HEK293 (cell line): ENCODE results near the gene PAK1.

ENCODE experiments used
- CTCF ChIA-PET: fragments of 350-600 bp; formaldehyde crosslinking; extraction: SDS; loops from one replicate; lab custom pipeline; 2021; ENCODE audit warnings: antibody characterized with exemption; lab: Yijun Ruan, JAX
- POLR2A ChIA-PET: fragments of 300-600 bp; formaldehyde crosslinking; extraction: SDS; loops from one replicate; lab custom pipeline; 2020; ENCODE audit warnings: antibody characterized with exemption, inconsistent platforms; lab: Yijun Ruan, JAX
- H3K27ac ChIP-seq: fragments of 200-500 bp; sonication (Bioruptor generic); 2 replicates; pipeline ENCODE4 v1.5.1; 2014; ENCODE audit warnings: low read depth, low read length, control low read depth, inconsistent platforms; ENCODE audit errors: extremely low read depth
- H3K36me3 ChIP-seq, 2 experiments: fragments of 200-500 bp in 1 of 2; sonication (Bioruptor generic) in 1 of 2; 1 replicate in 1 of 2; 2 replicates in 1 of 2; pipeline ENCODE4 v1.5.1; 2014 to 2017; ENCODE audit warnings: inconsistent platforms in 2 of 2, low read length in 2 of 2; ENCODE audit not compliant: control insufficient read depth in 2 of 2, insufficient read depth in 1 of 2
- H3K4me1 ChIP-seq: fragments of 200-500 bp; sonication (Bioruptor generic); 2 replicates; pipeline ENCODE4 v1.5.1; 2014; ENCODE audit warnings: mild to moderate bottlenecking, low read length, inconsistent platforms; ENCODE audit not compliant: control insufficient read depth, insufficient read depth
- H3K4me3 ChIP-seq: 2 replicates; pipeline ENCODE4 v1.5.1; 2011; ENCODE audit warnings: low read depth, mild to moderate bottlenecking, control low read depth, low read length, moderate library complexity
- H3K9me3 ChIP-seq: fragments of 200-500 bp; sonication (Bioruptor generic); 2 replicates; pipeline ENCODE4 v1.5.1; 2014; ENCODE audit warnings: low read depth, low read length, inconsistent platforms; ENCODE audit not compliant: control insufficient read depth, insufficient read depth
- GLI2 ChIP-seq: fragments of 450-650 bp; formaldehyde crosslinking; IDR thresholded peaks from 2 replicates; pipeline ENCODE4; 2017; ENCODE audit warnings: missing biosample characterization, missing genetic modification characterization, low read depth, borderline replicate concordance
- GLIS1 ChIP-seq: fragments of 450-650 bp; formaldehyde crosslinking; IDR thresholded peaks from 2 replicates; pipeline ENCODE4 v1.5.1; 2016; ENCODE audit warnings: missing biosample characterization, missing genetic modification characterization
- INSM2 ChIP-seq: fragments of 450-650 bp; formaldehyde crosslinking; IDR thresholded peaks from 2 replicates; pipeline ENCODE4 v1.5.1; 2016; ENCODE audit warnings: missing biosample characterization, missing genetic modification characterization
- PATZ1 ChIP-seq: fragments of 450-650 bp; formaldehyde crosslinking; IDR thresholded peaks from 2 replicates; pipeline ENCODE4 v1.5.1; 2016; ENCODE audit warnings: missing biosample characterization, missing genetic modification characterization
- PRDM6 ChIP-seq: fragments of 450-650 bp; formaldehyde crosslinking; IDR thresholded peaks from 2 replicates; pipeline ENCODE4 v1.5.1; 2017; ENCODE audit warnings: missing biosample characterization, missing genetic modification characterization
- ZBTB10 ChIP-seq: fragments of 450-650 bp; formaldehyde crosslinking; IDR thresholded peaks from 2 replicates; pipeline ENCODE4 v1.5.1; 2016; ENCODE audit warnings: missing biosample characterization, missing genetic modification characterization
- ZBTB20 ChIP-seq: fragments of 450-650 bp; formaldehyde crosslinking; IDR thresholded peaks from 2 replicates; pipeline ENCODE4 v1.5.1; 2016; ENCODE audit warnings: missing biosample characterization, missing genetic modification characterization
- ZBTB48 ChIP-seq: fragments of 450-650 bp; formaldehyde crosslinking; IDR thresholded peaks from 2 replicates; pipeline ENCODE4 v1.5.1; 2016; ENCODE audit warnings: missing biosample characterization, missing genetic modification characterization
- ZFHX2 ChIP-seq: fragments of 450-650 bp; formaldehyde crosslinking; conservative IDR thresholded peaks from 2 replicates; pipeline ENCODE4 v1.5.1; 2016; ENCODE audit warnings: missing biosample characterization, missing genetic modification characterization
- ZFP3 ChIP-seq: fragments of 450-650 bp; formaldehyde crosslinking; IDR thresholded peaks from 2 replicates; pipeline ENCODE4 v1.5.1; 2016; ENCODE audit warnings: low read depth, missing biosample characterization, missing genetic modification characterization
- ZFP37 ChIP-seq: fragments of 450-650 bp; formaldehyde crosslinking; IDR thresholded peaks from 2 replicates; pipeline ENCODE4 v1.5.1; 2016; ENCODE audit warnings: missing biosample characterization, missing genetic modification characterization
- ZNF140 ChIP-seq: fragments of 450-650 bp; formaldehyde crosslinking; IDR thresholded peaks from 2 replicates; pipeline ENCODE4 v1.5.1; 2016; ENCODE audit warnings: missing biosample characterization, missing genetic modification characterization
- ZNF223 ChIP-seq: fragments of 450-650 bp; formaldehyde crosslinking; IDR thresholded peaks from 2 replicates; pipeline ENCODE4 v1.5.1; 2016; ENCODE audit warnings: missing biosample characterization, missing genetic modification characterization
- ZNF23 ChIP-seq: fragments of 450-650 bp; formaldehyde crosslinking; IDR thresholded peaks from 2 replicates; pipeline ENCODE4 v1.5.1; 2016; ENCODE audit warnings: missing biosample characterization, missing genetic modification characterization, borderline replicate concordance
- ZNF558 ChIP-seq: fragments of 450-650 bp; formaldehyde crosslinking; IDR thresholded peaks from 2 replicates; pipeline ENCODE4 v1.5.1; 2016; ENCODE audit warnings: missing biosample characterization, missing genetic modification characterization
- TF ChIP-seq, protein P1 (sequence below): fragments of 450-650 bp; formaldehyde crosslinking; optimal IDR thresholded peaks from 2 replicates; pipeline ENCODE3; 2016; ENCODE audit warnings: missing biosample characterization, mild to moderate bottlenecking, missing genetic modification characterization

Gene PAK1

GRCh38 chr11:77287615-77288273, 186.2 kb downstream of the PAK1 start (continued):
- TF ChIP-seq PRDM6 (tag by site-specific recombination) = no peak
- no peak for TF ChIP-seq ZBTB10 (tag by site-specific recombination)

DNA sequence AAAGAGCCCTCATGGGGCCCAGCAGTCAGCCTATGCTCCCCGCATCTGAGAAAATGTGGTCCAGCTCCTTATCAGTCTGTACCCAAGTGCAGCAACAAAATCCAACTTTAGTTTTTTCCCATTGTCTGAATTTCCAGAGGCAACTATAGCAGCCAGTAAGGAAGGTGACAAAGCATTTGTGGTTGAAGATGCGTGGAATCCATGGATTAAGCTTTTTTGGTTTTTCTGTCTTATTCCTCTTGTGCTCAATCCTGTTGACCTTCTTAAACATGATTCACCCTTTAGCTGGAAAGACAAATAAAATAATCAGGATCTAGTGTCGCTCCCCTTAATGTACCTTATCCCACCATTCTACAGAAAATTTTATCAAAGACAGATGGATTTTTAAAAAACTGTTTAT, 186.8 kb downstream of the PAK1 start:
- no peak for TF ChIP-seq ZBTB48 (tag by site-specific recombination)
- no peak for TF ChIP-seq ZFHX2
- no peak for TF ChIP-seq INSM2 (tag by site-specific recombination)
- no peak for TF ChIP-seq GLI2 (tag by site-specific recombination)
- TF ChIP-seq ZNF558 (tag by site-specific recombination) = no peak
- TF ChIP-seq ZNF140 (tag by site-specific recombination) = no peak
- no peak for TF ChIP-seq GLIS1 (tag by site-specific recombination)
- no peak for TF ChIP-seq ZFP3 (tag by site-specific recombination)
- TF ChIP-seq ZNF223 = no peak
- TF ChIP-seq PATZ1 (tag by site-specific recombination) = no peak
- TF ChIP-seq, protein P1, sequence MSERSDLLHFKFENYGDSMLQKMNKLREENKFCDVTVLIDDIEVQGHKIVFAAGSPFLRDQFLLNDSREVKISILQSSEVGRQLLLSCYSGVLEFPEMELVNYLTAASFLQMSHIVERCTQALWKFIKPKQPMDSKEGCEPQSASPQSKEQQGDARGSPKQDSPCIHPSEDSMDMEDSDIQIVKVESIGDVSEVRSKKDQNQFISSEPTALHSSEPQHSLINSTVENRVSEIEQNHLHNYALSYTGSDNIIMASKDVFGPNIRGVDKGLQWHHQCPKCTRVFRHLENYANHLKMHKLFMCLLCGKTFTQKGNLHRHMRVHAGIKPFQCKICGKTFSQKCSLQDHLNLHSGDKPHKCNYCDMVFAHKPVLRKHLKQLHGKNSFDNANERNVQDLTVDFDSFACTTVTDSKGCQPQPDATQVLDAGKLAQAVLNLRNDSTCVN (tag by site-specific recombination) = no peak
- no peak for TF ChIP-seq ZBTB20 (tag by site-specific recombination)
- no peak for TF ChIP-seq ZNF23 (tag by site-specific recombination)
- no peak for TF ChIP-seq ZFP37
- H3K4me3 ChIP-seq = no peak overlapping the region
- no peaks in the 10 kb centered on the region for H3K4me1 ChIP-seq
- H3K27ac ChIP-seq = no peak overlapping the region
- no peaks in the 10 kb centered on the region for H3K36me3 ChIP-seq
- CTCF ChIA-PET = interaction anchor here (0.6 to 1.4 kb wide), 2 partner anchors 82 to 261 kb away, joined by 3 to 5 read pairs; no protein-coding TSS in a partner anchor
- H3K9me3 ChIP-seq = no peaks in the 10 kb centered on the region
- POLR2A ChIA-PET = no interaction called here
